H1 (cell line): ENCODE data around the gene TYW1B.
"Not testable (repeated sequence)": the region's sequence is repeated elsewhere in the genome, so short reads cannot be mapped to it uniquely, and the experiment has no call there.

Experiments used
- EP300 ChIP-seq, 2 experiments: IDR thresholded peaks; 1 replicate in 1 of 2; 2 replicates in 1 of 2; pipeline ENCODE4 v1.6.1; 2011 to 2012; ENCODE audit warnings: low read depth in 2 of 2, low read length in 2 of 2, mild to moderate bottlenecking in 2 of 2, borderline replicate concordance in 1 of 2, inconsistent platforms in 1 of 2, moderate library complexity in 1 of 2
- FOSL1 ChIP-seq: IDR thresholded peaks from 2 replicates; pipeline ENCODE4 v1.6.1; 2011; ENCODE audit warnings: mild to moderate bottlenecking, low read depth, low read length, moderate library complexity; ENCODE audit not compliant: insufficient read depth
- MAX ChIP-seq: IDR thresholded peaks from 2 replicates; pipeline ENCODE4 v1.6.1; 2012; ENCODE audit warnings: inconsistent platforms
- TF ChIP-seq, protein P1 (sequence below), 3 experiments: IDR thresholded peaks; 1 replicate in 2 of 3; 2 replicates in 1 of 3; pipeline versions ENCODE4 v1.5.1 to v1.6.1; 2011; ENCODE audit warnings: low read length in 3 of 3, mild to moderate bottlenecking in 3 of 3, inconsistent platforms in 2 of 3, low read depth in 1 of 3, moderate library complexity in 1 of 3; ENCODE audit not compliant: insufficient read depth in 1 of 3; ENCODE audit errors: control extremely low read depth in 1 of 3

DNA sequence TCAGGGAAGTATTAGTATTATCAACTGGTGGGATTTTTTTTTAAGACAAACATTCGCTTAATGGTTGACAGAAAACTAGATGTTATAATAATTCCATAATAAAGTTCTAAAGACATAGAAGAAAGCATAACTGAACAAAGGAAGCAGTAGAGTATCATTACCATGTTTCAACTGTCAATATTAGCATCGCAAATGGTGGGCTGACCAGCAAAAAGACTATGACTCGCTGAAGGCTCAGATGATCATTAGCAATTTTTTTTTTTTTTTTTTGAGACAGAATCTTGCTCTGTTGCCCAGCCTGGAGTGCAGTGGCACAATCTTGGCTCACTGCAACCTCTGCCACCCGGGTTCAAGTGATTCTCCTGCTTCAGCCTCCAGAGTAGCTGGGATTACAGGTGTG lies 74.8 kb downstream of the TYW1B start:
- TF ChIP-seq, protein P1, sequence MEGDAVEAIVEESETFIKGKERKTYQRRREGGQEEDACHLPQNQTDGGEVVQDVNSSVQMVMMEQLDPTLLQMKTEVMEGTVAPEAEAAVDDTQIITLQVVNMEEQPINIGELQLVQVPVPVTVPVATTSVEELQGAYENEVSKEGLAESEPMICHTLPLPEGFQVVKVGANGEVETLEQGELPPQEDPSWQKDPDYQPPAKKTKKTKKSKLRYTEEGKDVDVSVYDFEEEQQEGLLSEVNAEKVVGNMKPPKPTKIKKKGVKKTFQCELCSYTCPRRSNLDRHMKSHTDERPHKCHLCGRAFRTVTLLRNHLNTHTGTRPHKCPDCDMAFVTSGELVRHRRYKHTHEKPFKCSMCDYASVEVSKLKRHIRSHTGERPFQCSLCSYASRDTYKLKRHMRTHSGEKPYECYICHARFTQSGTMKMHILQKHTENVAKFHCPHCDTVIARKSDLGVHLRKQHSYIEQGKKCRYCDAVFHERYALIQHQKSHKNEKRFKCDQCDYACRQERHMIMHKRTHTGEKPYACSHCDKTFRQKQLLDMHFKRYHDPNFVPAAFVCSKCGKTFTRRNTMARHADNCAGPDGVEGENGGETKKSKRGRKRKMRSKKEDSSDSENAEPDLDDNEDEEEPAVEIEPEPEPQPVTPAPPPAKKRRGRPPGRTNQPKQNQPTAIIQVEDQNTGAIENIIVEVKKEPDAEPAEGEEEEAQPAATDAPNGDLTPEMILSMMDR (IDR thresholded peaks at IDR 0.05; ENCODE audit: control extremely low read depth in 1 of 3, insufficient read depth in 1 of 3, low read depth in 1 of 3, low read length in 3 of 3): not testable (repeated sequence)
- not testable (repeated sequence) for TF ChIP-seq FOSL1; EP300 (IDR thresholded peaks at IDR 0.05; ENCODE audit: borderline replicate concordance in 1 of 2, low read depth in 2 of 2, low read length in 2 of 2); MAX
